Activated T-cell treated with anti-CD3 and anti-CD28 coated beads, Interleukin-2, amount 50 U/mL, for 1 hour (primary cell): Measurements from ENCODE around the gene ZFYVE9.
"Not testable (repeated sequence)": the region's sequence is repeated elsewhere in the genome, so short reads cannot be mapped to it uniquely, and the experiment has no call there.

Experiments used
- DNase-seq: peaks from one replicate; pipeline ENCODE4 v3.0.0-alpha.2; 2020

The ZFYVE9 gene

DNA sequence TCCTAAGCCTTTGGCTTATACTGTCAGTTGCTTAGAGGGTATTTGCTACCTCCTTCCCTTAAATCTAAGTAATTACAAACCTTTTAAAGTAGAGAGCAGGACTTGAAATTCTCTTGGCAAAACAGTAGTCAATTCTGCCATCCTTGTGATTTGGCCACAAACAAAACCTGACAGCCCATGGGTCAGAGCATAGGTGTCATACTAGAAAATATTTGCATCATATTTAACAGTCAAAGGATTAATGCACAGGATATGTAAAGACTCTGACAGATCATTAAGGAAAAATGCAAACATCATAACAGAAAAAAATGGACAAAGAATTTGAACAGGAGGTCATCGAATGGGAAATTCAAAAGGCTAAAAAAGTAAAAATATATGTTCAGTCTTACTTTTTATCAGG lies 50.5 kb downstream of the ZFYVE9 start:
- no peak for DNase-seq

DNA sequence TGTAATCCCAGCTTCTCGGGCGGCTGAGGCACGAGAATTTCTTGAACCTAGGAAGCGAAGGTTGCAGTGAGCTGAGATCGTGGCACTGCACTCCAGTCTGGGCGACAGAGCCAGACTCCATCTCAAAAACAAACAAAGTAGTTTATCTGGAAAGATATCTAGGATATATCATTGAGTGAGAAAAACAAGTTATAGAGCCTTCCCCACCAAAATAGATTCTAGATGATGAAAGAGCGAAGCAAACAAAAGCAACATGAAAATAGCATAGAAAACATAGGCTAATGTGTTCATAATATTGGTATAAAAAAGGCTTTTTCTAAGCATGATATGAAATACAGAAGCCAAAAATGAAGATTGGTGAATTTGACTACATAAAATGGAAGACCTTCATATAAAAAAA lies 52.1 kb downstream of the ZFYVE9 start:
- no peak for DNase-seq

DNA sequence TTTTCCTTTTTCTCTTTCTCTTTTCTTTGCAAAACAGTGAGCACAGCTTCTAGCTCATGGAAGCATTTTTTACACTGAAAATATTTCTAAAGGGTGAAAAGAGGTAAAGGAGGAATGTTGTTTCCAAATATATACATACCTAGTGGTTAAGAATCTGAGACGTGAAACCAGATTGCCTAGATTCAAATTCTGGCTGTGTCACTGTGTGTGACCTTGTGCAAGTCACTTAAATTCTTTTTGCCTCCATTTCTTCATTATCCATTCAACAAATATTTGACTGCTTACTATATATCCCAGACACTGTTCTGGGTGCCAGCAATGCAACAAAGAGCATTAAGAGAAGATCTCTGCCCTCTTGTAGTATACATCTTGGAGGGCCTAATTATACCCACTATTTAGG lies 53.3 kb downstream of the ZFYVE9 start:
- no peak for DNase-seq

DNA sequence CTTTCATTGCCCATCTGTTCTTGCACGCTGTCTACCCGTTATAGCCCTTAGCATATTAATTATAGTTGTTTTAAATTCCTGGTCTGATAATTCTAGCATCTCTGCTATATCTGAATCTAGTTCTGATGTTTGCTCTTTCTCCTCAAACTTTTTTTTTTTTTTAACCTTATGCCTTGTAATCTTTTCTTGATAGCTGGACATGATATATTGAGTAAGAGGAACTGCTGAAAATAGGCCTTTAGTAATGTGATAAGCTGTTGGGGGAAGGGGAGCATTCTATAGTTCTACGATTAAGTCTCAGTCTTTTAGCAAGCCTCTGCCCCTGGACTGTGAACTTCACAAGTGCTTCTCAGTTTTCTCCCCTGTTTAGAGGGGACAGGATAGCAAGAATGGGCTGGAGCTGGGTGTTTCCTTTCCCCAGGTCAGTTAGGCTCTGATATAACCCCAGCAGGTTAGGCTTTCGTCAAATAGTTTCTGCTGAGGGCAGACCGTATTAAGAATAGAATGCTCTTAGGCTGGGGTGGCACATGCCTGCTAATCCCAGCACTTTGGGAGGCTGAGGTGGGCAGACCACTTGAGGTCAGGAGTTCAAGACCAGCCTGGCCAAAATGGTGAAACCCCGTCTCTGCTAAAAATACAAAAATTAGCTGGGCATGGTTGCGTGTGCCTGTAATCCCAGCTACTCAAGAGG lies 62.2 kb downstream of the ZFYVE9 start:
- no peak for DNase-seq

DNA sequence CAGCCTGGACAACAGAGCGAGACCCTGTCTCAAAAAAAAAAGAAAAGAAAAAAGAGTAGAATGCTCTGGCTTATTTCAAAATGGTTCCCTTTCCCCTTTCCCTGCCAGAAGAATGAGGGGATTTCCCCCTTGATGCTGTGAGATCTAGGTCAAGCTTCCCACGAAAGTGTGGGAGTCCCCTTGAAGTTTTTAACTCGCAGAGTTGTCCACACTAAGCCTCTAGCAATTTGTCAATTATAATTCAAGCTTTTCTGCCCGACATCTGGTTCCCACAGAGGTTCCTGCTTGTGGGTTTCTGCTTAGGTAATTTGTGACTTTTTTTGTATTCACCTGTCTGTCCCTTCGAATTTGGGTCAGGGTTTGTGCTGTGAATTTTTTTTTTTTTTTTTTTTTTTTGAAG lies 62.8 kb downstream of the ZFYVE9 start:
- no peak for DNase-seq

DNA sequence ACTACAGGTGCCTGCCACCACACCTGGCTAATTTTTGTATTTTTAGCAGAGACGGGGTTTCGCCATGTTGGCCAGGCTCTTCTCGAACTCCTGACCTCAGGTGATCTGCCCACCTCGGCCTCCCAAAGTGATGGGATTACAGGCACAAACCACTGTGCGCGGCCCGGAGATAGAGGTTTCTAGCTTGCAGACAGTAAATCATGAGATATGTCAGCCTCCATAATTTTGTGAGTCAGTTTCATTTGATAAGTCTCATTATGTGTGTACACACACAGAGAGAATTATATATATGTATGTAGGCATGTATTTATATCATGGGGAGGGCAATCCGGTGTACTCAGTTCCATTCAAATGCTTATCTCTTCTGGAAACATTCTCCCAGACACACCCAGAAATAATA lies 64.8 kb downstream of the ZFYVE9 start:
- not testable (repeated sequence) for DNase-seq

DNA sequence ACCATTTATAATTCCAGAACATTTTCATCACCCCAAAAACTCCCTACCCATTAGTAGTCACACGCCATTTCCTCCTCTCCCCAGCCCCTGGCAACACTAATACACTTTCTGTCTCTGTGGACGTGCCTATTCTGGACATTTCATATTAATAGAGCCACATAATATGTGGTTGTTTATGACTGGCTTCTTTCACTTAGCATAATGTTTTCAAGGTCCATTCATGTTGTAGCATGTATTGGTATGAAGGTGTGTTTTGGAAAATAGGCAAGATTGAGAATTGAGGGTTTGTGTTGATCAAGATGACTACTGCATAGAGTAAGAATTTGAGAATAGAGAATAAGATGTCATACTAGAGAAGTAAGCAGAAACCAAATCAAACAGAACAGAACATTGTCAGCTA lies 67.5 kb downstream of the ZFYVE9 start:
- no peak for DNase-seq

DNA sequence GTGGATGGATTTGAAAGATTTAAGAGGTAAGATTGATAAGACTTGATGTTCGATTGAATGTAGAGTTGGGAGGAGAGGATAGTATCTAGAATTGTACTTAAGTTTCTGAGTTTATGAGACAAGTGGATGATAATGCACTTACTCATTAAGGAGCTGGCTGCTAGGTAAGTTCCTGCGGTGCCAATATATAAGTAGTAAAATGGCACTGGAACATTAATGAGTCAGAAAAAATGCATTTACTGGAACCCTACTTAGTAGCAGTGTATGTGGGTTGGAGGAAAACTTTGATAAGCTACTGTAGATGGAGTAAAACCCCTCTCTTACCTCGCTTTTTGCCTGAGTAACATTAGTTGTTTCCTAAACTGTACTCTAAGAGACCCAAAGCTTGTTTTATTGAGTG lies 68.2 kb downstream of the ZFYVE9 start:
- no peak for DNase-seq

DNA sequence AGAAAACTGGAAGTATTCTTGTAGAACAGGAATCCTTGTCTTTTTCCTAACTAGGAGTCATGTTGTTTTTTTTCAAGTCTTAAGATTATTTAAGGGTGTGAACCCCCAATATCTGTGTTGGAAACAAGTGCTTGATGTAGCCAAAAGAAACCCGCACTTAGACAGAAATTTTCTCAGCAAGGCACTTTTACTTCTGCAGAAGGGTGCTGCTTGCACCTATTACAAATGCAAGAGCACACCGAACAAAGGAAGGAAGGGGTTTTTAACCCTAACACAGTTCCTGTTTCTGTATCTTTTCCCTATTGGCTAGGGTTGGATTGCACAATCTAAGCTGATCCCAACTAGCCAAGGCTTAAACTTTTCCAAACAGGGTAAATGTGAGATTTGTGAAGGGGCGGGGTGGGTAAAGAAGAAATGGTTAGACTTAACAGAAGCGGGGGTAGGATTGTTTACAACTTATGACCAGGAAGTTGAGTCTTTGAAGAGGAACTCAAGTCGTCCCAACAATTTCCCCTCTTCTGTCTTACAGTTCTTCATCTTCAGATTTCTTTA lies 75.1 kb downstream of the ZFYVE9 start:
- no peak for DNase-seq

DNA sequence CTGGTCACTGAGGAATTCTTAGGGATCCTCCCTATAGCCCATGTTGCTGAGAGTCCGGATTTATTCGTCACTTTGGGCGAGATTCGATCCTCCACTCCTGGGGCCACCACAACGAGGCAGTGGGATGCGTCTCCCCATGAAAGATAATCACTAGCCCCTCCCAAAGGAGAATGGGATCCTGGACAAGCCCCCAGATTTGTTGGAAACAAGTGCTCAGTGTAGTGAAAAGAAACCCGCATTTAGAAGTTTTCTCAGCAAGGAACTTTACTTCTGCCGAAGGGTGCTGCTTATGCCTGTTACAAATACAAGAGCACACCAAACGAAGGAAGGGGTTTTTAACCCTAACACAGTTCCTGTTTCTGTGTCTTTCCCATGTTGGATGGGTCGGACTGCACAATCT lies 83.3 kb downstream of the ZFYVE9 start:
- no peak for DNase-seq

DNA sequence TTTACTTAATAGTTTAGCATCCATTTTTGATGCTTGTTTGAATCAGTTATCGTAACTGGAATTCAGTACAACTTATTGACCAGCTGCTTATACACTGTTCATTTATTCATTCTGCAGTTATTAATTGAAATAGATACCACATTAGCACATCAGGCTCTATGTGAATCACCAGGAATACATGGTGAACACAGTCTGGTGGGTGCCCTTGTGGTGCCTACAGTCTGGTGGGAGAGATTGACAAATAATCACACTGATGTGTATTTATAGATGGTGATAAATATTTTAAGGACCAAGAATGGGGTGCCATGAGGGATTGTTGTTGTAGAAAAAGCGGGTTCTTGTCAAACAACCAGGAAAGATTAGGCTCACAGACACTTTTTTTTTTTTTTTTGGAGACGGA lies 87.6 kb downstream of the ZFYVE9 start:
- no peak for DNase-seq

DNA sequence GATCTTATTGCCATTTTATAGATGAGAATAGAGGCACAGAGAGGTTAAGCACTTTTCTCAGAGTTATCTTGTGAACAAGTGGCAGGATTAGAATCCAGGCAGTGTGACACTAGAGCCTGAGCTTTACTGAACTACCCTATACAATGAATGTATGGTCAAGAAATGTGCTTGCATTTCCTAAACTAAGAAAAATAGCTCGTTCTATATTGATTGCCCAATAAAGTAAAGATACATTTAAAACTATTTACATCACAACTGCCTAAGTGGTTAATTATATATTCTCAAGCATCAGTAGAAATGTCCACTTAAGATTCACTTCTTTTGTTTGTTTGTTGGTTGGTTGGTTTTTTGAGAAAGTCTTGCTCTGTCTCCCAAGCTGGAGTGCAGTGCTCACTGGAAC lies 91.6 kb downstream of the ZFYVE9 start:
- DNase-seq: no peak

DNA sequence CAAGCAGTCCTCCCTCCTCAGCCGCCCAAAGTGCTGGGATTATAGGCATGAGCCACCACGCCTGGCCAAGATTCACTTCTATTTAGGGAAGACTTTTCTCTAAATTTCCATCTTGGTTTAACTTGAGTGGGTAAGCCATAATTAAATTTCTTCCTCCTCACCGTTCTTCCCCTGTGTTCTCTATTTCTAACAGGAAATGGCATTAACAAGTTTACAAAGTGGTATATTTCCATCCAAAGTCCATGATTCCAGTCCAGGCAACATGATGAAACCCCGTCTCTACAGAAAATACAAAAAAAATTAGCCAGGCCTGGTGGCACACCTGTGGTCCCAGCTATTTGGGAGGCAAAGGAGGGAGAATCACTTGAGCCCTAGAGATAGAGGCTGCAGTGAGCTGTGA lies 92.1 kb downstream of the ZFYVE9 start:
- no peak for DNase-seq

DNA sequence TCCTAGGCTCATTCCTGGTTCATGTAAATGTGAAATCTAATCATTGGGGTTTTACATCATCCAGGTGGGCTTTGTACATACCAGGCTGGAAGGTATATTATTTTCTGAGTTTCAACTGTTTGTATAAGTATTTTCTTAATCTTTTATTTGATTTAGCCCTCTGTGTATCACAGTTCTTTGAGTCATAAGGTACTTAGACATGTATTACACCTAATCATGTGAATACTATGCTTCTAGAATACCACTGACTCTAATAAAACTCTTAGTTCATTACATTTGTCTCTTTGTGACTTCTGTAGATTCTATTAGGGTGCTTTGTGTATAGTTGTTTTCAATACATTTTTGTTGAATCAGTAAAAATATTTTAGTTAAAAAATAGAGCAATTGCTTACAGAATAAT lies 92.8 kb downstream of the ZFYVE9 start:
- DNase-seq: no peak

DNA sequence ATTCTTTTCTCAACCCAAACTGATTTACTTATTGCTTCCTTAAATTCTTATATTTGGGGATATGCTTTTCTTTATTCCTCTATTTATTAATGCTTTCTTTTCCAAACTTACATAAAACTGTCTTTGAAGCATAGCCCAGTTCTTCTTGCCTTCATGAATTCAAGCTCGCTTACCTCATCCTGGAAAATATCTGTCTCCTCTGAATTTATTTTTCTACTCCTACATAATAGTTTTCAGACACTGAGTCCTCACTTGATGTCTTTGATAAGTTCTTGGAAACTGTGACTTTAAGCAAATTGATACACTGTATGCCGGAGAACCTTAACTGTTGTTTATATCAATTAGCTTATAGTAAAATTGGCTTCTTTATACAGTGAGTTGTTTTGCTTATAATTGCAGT lies 93.8 kb downstream of the ZFYVE9 start:
- DNase-seq: no peak

DNA sequence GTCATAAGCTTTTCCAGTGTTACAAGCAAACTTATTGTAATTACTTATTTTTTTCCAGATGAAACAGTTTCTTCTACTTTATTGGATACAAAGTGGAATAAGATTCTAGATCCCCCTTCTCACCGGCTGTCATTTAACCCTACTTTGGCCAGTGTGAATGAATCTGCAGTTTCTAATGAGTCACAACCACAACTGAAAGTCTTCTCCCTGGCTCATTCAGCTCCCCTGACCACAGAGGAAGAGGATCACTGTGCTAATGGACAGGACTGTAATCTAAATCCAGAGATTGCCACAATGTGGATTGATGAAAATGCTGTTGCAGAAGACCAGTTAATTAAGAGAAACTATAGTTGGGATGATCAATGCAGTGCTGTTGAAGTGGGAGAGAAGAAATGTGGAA lies 95.5 kb downstream of the ZFYVE9 start:
- DNase-seq: no peak

DNA sequence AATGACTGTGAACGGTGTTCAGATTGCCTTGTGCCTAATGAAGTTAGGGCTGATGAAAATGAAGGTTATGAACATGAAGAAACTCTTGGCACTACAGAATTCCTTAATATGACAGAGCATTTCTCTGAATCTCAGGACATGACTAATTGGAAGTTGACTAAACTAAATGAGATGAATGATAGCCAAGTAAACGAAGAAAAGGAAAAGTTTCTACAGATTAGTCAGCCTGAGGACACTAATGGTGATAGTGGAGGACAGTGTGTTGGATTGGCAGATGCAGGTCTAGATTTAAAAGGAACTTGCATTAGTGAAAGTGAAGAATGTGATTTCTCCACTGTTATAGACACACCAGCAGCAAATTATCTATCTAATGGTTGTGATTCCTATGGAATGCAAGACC lies 96.6 kb downstream of the ZFYVE9 start:
- no peak for DNase-seq

DNA sequence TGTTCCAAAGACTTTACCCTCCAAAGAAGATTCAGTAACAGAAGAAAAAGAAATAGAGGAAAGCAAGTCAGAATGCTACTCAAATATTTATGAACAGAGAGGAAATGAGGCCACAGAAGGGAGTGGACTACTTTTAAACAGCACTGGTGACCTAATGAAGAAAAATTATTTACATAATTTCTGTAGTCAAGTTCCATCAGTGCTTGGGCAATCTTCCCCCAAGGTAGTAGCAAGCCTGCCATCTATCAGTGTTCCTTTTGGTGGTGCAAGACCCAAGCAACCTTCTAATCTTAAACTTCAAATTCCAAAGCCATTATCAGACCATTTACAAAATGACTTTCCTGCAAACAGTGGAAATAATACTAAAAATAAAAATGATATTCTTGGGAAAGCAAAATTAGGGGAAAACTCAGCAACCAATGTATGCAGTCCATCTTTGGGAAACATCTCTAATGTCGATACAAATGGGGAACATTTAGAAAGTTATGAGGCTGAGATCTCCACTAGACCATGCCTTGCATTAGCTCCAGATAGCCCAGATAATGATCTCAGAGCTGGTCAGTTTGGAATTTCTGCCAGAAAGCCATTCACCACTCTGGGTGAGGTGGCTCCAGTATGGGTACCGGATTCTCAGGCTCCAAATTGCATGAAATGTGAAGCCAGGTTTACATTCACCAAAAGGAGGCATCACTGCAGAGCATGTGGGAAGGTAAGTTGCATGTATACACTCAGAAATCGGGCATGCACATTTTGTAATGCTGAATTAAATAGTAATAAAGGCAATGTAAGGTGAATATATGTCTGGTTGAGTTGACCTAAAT lies 97.2 kb downstream of the ZFYVE9 start:
- no peak for DNase-seq

DNA sequence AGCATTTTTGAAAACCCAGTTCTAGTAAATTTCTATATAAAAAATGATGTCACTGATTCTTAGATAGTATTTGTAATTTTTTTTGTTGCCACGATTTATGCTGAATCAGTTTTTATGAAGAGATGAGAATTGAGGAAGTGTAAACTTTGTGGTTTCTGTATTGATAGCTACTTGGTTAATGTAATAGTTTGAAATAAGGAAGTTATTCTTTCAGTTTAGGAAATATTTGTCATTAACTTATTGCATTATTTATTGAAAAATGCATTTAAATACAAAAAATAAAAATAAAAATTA lies 97.8 kb downstream of the ZFYVE9 start:
- no peak for DNase-seq

DNA sequence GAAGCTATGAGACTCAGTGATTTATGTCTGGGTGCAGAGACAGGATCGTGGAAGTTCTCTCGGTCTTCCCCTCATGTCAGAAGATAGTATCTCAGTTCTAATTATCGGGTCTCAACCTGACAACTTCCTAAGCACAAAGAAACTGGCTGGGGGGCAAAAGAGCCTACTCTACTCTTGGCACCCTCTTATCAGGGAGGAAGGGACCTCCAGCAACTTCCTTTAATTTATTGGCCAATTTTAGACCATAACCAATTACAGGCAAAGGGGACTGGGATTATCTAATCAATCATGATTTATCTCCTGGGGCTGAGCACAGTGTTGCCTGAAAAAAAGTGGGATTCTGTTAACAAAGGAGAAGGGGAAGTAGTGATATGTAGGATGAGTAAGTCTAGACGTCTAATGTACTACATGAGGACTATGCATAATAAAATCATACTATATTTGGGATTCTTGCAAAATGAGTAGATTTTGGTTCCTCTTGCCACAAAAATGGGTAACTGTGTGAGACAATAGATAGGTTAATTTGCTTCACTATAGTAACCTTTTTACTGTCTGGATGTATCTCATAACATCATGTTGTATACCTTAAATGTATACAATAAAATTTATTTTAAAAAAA lies 98.8 kb downstream of the ZFYVE9 start:
- no peak for DNase-seq

DNA sequence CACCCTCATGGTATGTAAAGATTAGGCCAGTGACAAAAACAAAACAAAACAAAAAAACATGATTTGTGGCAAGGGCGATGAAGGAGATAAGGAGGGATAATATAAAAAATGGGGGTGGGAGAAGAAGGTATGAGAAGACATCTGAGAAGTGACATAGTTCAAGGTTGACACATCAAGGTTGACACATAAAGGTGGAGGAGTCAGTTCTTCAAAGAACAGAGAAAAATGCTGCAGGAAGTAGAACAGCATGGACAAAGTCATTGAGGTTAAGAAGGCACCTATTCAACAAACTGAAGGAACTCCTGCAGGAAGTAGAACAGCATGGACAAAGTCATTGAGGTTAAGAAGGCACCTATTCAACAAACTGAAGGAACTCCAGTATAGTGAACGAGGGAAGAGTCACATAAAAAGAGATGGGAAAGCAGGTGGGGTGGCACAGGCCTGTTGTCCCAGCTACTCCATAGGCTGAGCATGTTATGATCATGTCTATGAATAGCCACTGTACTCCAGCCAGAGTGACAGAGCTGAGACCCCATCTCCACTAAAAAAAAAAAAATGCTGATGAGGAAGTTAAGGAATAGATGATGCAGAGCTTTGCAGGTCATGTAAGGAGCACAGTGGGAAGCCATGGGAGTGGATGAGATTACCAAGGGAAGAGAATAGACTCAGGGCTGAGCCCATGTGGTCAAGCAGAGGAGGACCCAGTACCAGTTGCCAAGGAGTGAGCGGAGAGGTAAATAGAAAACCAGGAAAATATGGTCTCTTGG lies 101.5 kb downstream of the ZFYVE9 start:
- DNase-seq: no peak

DNA sequence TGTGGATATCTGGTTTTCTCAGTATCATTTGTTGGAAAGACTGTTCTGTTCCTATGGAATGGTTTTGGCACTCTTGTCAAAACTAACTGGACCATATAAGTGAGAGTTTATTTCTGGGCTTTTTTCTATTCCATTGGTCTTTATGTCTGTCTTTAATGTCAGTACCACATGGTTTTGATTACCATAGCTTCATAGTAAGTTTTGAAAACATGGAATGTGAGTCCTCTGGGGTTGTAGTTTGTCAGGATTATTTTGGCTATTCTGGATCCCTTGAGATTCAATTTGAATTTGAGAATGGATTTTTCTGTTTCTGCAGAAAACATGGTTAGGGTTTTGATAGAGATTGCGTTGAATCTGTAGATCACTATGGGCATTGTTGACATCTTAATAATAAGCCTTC lies 107.9 kb downstream of the ZFYVE9 start:
- no peak for DNase-seq

DNA sequence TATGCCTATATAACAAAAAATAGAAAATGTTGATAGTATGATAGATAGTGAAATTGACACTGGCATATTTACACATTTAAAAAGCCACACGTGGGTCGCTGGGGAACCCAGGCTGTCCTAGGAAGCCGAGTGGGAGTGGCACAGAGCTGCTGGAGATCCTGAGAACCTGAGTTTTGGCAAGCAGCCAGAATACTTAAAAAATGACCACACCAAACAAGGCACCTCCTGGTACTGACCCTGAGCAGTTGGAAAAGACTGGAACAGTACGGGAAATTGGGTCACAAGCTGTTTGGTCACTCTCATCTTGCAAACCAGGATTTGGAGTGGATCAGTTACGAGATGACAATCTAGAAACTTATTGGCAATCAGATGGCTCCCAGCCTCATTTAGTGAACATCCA lies 111.5 kb downstream of the ZFYVE9 start:
- DNase-seq: no peak

DNA sequence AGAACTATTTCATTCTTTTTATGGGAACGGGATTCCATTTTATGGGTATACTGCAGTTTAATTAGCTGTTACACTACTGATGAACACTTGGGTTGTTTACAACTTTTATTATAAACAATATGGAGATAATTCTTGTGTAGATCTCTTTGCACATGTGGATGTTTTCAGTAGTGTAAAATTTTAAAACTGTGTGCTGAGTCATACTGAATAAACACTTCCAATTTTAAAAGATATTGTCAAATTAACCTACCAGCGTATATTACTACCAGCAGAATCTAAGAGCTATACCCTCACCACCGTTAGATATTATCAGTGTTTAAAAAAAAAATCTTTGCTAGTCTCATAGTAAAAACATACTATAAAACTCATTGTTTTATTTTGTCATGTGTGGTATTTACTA lies 118.0 kb downstream of the ZFYVE9 start:
- DNase-seq: no peak
